Fibroblast of mammary gland (primary cell): ENCODE results near the gene SLC1A2.

Source experiments
- DNase-seq: peaks from one replicate; pipeline ENCODE4 v3.0.0-alpha.2; 2010; ENCODE audit warnings: low read depth
- H3K4me3 ChIP-seq: 2 replicates; pipeline ENCODE4 v1.5.1; 2011; ENCODE audit warnings: low read depth, mild to moderate bottlenecking, low read length, moderate library complexity; ENCODE audit not compliant: control insufficient read depth
- CTCF ChIP-seq: conservative IDR thresholded peaks from 2 replicates; pipeline ENCODE4 v1.5.1; 2011; ENCODE audit warnings: low read depth, low read length, inconsistent platforms; ENCODE audit not compliant: control insufficient read depth, insufficient read depth

Gene SLC1A2

GRCh38 chr11:35373284-35373933 lies 45.9 kb downstream of the SLC1A2 start:
- TF ChIP-seq CTCF = no peak
- no peak for DNase-seq
- no peak overlapping the region for H3K4me3 ChIP-seq

- H3K4me3 ChIP-seq = no peak overlapping the region
- no peak for TF ChIP-seq CTCF
- no peak for DNase-seq
Observed at GRCh38 chr11:35372565-35373283, 46.6 kb downstream of the SLC1A2 start.

DNA sequence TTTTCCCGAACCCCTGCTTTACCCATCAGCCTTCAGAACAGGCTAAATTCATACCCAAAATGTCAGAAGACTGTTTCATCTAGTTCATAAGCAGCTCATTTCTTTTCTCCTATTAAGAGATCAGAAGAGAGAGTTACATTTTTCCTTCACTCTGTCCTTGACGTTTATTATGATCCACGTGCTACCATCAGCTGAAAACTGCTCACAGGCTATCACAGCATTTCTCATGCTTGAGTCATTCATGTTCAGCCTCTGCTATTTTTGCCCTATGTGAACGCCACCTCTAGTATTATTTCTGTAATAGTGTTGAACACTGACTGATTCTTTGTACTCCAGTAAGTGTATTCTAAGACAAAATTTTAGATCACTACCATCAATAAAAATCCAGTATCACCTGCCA lies 51.9 kb downstream of the SLC1A2 start:
- DNase-seq = peak; percentile 83
- no peak for TF ChIP-seq CTCF

DNA sequence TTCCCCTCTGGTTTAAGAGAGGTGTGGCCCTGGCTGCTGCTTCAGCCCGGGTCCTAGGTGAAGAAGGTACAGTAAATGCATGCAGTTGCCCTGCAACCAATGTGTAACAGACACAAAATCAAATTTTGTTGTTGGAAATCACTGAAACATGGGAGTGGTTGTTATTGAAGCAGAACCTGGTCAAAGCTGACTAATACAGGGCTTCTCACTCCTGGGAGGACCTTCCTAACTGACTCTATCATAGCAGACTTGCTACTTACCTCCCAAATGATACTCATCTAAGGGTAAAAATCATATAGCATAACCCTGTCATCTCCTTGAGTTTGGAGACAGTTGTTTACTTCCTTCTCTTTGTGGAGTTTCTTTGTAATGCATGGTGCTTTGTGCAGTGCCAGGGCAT lies 52.6 kb downstream of the SLC1A2 start:
- TF ChIP-seq CTCF = no peak
- no peak for DNase-seq
- H3K4me3 ChIP-seq = no peak overlapping the region

More for the DNA sequence above, 51.9 kb downstream of the SLC1A2 start:
- no peak overlapping the region for H3K4me3 ChIP-seq

DNA sequence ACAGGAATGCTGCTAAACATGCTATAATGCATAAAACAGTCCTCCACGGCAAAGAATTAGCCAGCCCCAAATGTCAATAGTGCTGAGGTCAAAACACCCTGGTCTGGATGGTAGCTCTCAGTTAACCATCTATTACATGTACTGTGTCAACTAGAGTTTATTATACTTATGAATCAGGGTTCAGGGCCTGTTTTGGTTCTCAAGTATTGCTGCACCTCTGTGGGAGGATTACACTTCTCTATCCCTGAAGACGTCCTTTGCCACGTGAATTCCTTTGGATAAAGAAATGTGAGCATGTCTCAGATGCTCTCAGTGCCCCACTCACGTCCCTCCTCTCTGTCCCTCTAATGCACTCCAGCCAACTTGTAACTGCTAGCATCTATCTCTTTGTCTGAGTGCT lies 53.4 kb downstream of the SLC1A2 start:
- no peak for TF ChIP-seq CTCF
- DNase-seq = no peak
- no peak overlapping the region for H3K4me3 ChIP-seq

DNA sequence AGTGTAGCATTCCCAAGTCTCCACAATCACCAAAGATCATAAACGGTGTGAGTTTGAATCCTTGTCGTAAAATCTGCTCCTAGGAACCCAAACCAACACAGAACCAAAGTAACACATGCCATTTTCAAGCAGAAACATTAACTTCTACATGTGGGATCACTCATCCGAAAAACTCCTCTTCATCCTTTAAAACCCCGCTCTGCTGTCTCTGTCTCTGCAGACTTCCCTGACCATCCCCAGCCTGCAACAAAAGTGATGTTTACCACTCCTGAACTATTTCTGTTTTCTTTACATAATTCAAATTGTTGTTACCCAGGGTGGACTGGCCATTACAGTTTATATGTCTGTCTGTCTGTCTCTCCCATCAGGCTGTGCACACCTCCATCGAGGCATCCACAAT lies 54.0 kb downstream of the SLC1A2 start:
- no peak overlapping the region for H3K4me3 ChIP-seq
- TF ChIP-seq CTCF = no peak
- no peak for DNase-seq
